GM12878 (cell line): ENCODE data around the gene MEIOSIN. TPM values are rescaled to one million over a fixed set of nuclear protein-coding genes. Genes with fewer than 3 reads are reported as not detected.

ENCODE experiments used
- ATAC-seq: fragments of 200-7000 bp; cut with Tn5 transposase; 3 replicates; pipeline ENCODE4 v1.9.1; 2020; ENCODE audit warnings: mild to moderate bottlenecking, moderate library complexity
- BruUV-seq: library from RNA; stranded (reverse); fragments of 400-500 nt; replicated peaks from 2 replicates; lab custom pipeline; 2021; lab: Mats Ljungman, UMichigan
- CTCF ChIA-PET: fragments of 300-600 bp; sonication (Branson Sonifier 250); formaldehyde crosslinking; extraction: SDS; loops from one replicate; lab custom pipeline; 2021; ENCODE audit warnings: inconsistent platforms; lab: Yijun Ruan, JAX
- POLR2A ChIA-PET: fragments of 350-600 bp; formaldehyde crosslinking; extraction: SDS; loops from one replicate; lab custom pipeline; 2021; ENCODE audit warnings: inconsistent platforms; lab: Charles Lee
- RAD21 ChIA-PET: fragments of 300-600 bp; sonication (Branson Sonifier 250); formaldehyde crosslinking; loops from one replicate; lab custom pipeline; 2023; ENCODE audit warnings: antibody characterized with exemption; ENCODE audit not compliant: unreplicated experiment; lab: Charles Lee
- SMC1A ChIA-PET: fragments of 300-600 bp; sonication (Branson Sonifier 250); formaldehyde crosslinking; loops from one replicate; lab custom pipeline; 2023; ENCODE audit not compliant: unreplicated experiment, uncharacterized antibody; lab: Charles Lee
- DNase-seq: peaks from one replicate; pipeline ENCODE4 v3.0.0-alpha.2; 2011; ENCODE audit warnings: low read depth, low spot score
- FAIRE-seq: peaks from 3 replicates; lab custom pipeline; 2011; peaks lifted over from hg19 to GRCh38; lab: Jason Lieb, UNC
- H2AFZ ChIP-seq: 2 replicates; pipeline ENCODE4 v1.6.0; 2011; ENCODE audit warnings: low read depth, low read length, control low read depth; ENCODE audit not compliant: control insufficient read depth
- H3K27ac ChIP-seq: 2 replicates; pipeline ENCODE4 v1.5.1; 2011; ENCODE audit warnings: control low read depth; ENCODE audit not compliant: control insufficient read depth, insufficient read depth
- H3K27me3 ChIP-seq, 2 experiments: replicated peaks in 1 of 2; 2 replicates each; pipeline versions ENCODE4 v1.6.0 to v1.6.1; 2011; ENCODE audit warnings: low read length in 1 of 2; ENCODE audit not compliant: control insufficient read depth in 2 of 2, insufficient read depth in 2 of 2
- H3K36me3 ChIP-seq, 2 experiments: 2 replicates each; pipeline ENCODE4 v1.5.1; 2011; ENCODE audit warnings: low read length in 1 of 2; ENCODE audit not compliant: control insufficient read depth in 2 of 2, insufficient read depth in 2 of 2
- H3K4me1 ChIP-seq: 2 replicates; pipeline ENCODE4 v1.6.1; 2011; ENCODE audit warnings: mild to moderate bottlenecking, low read length, moderate library complexity, mixed read lengths; ENCODE audit not compliant: control insufficient read depth, insufficient read depth
- H3K4me2 ChIP-seq: 2 replicates; pipeline ENCODE4 v1.6.0; 2011; ENCODE audit warnings: control low read depth; ENCODE audit not compliant: control insufficient read depth, insufficient read depth
- H3K4me3 ChIP-seq: fragments of 200-600 bp; sonication (generic); 2 replicates; pipeline ENCODE4 v1.5.1; 2016
- H3K79me2 ChIP-seq: 2 replicates; pipeline ENCODE4 v1.6.0; 2011; ENCODE audit warnings: low read length; ENCODE audit not compliant: control insufficient read depth, insufficient read depth
- H3K9ac ChIP-seq: 2 replicates; pipeline ENCODE4 v1.8.0; 2011; ENCODE audit warnings: low read length, control low read depth, mixed read lengths; ENCODE audit not compliant: control insufficient read depth, insufficient read depth
- H3K9me3 ChIP-seq: replicated peaks from 3 replicates; pipeline ENCODE4 v1.5.1; 2011; ENCODE audit warnings: mild to moderate bottlenecking, low read length; ENCODE audit not compliant: control insufficient read depth, insufficient read depth
- H4K20me1 ChIP-seq: 2 replicates; pipeline ENCODE4 v1.6.0; 2011; ENCODE audit not compliant: control insufficient read depth, insufficient read depth
- CBX3 ChIP-seq: fragments of 200-600 bp; sonication (generic); IDR thresholded peaks from 2 replicates; pipeline ENCODE4 v1.6.1; 2016; ENCODE audit warnings: low read depth, borderline replicate concordance
- CUX1 ChIP-seq: IDR thresholded peaks from 2 replicates; pipeline ENCODE4 v1.6.1; 2012; ENCODE audit warnings: improper control_type of control experiment, low read depth, low read length; ENCODE audit not compliant: insufficient replicate concordance
- POLR2A ChIP-seq: IDR thresholded peaks from 2 replicates; pipeline ENCODE4 v1.6.1; 2011; ENCODE audit warnings: low read depth, mild to moderate bottlenecking, low read length
- RBBP5 ChIP-seq: fragments of 200-600 bp; sonication (generic); conservative IDR thresholded peaks from 2 replicates; pipeline ENCODE4 v1.6.1; 2016
- REST ChIP-seq: IDR thresholded peaks from 2 replicates; pipeline ENCODE4 v1.6.1; 2012; ENCODE audit warnings: mild to moderate bottlenecking, low read depth, low read length
- WGBS: methylation state at CpG from one replicate; pipeline ENCODE4 v1.1.6; 2016; ENCODE audit warnings: low lambda C conversion rate; ENCODE audit not compliant: insufficient replicate concordance, insufficient coverage; ENCODE audit errors: missing lambda C conversion rate; 5-methylcytosine and 5-hydroxymethylcytosine counted together
- in situ Hi-C: fragments of 300-500 bp; cut with MboI; formaldehyde crosslinking; loops from 9 replicates; pipeline ENCODE4 v1.14.3; 2018; ENCODE audit warnings: mixed read lengths
- intact Hi-C: fragments of 100-400 bp; cut with micrococcal nuclease; formaldehyde crosslinking; loops from one replicate; pipeline ENCODE4 v1.14.2; 2022; ENCODE audit not compliant: unreplicated experiment
- polyA plus RNA-seq, 11 experiments: library from polyadenylated mRNA; depleted of rRNA in 4 of 11; unstranded in 6 of 11; stranded (reverse) in 5 of 11; fragments of >200 nt; fragmentation: Nextera tagmentation in 4 of 11; fragmentation: Illumina TruSeq in 1 of 11; extraction: Ambion mirVana in 4 of 11; extraction: Trizol in 1 of 11; gene quantifications; 1 replicate in 1 of 11; 2 replicates in 10 of 11; pipeline versions ENCODE4 v1.2.1 to v1.2.3, GENCODE V29; 2011 to 2016; ENCODE audit warnings: inconsistent platforms in 2 of 11, missing spikeins in 2 of 11, low read depth in 1 of 11
- total RNA-seq, 4 experiments: library from RNA; depleted of rRNA in 3 of 4; stranded (reverse); fragments of >200 nt in 3 of 4; fragmentation: Illumina TruSeq in 1 of 4; extraction: Trizol in 1 of 4; gene quantifications; 2 replicates each; pipeline versions ENCODE4 v1.2.1 to v1.2.3, GENCODE V29; 2013 to 2021
- TF ChIP-seq, protein P1 (sequence below): fragments of 450-650 bp; IDR thresholded peaks from 2 replicates; pipeline ENCODE4 v1.6.1; 2017; ENCODE audit warnings: mild to moderate bottlenecking, moderate library complexity

MEIOSIN gene
- total and polyA plus RNA-seq, 10 of the 15 experiments (the other 5 are each of a cell fraction or from before 2014, with no cell fraction given) = 0.05 to 0.66 (median 0.14) TPM; not detected in 4

DNA sequence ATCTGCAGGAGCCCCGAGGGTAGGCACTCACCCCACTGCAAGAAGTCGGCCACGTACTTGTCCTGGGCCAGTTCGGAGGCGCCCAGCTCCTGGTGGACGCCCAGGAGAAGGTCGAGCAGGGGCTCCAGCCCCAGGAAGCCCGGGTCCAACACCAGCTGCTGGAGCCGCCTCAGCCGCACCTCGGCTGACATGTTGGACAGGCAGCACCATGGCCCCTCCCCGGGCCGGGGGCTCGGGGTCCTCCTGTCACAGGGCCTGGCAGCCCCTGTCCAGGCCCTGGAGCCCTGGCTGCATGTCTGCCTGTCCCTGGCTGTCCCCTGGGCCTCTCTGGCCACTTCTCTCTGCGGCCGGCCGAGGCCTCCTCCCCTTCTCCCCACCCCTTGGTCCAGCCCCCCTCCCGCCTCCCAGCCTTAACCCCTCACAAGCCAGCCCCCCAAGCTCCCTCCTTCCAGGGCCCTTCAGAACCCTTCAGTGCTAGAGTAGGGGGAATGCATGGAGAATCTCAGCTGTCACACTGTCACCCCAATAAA, 49.0 kb downstream of the MEIOSIN start, which contains the start of gene DMPK:
TSS of gene DMPK (minus strand) at position 329 of the 530 bp plus-strand sequence. CDS start at position 191, 138 bp downstream.
- WGBS = 63% methylated on average over 14 of the region's 18 CpGs
- Histone ChIP-seq H3K4me3 (no peak within 1 kb of the TSS), H3K79me2 (no peaks in the 10 kb centered on the region), H3K9me3 (no peaks in the 10 kb centered on the region), H3K27ac (no peak within 1 kb of the TSS), H3K36me3 (peaks cover 0 to 2% of the 10 kb centered on the region in 2 experiments; a peak in 1 of 4 replicates), H3K4me2 (no peak within 1 kb of the TSS), H3K9ac (no peak within 1 kb of the TSS), H3K4me1 (peaks cover 11% of the 10 kb centered on the region), H4K20me1 (no peaks in the 10 kb centered on the region), H3K27me3 (no peaks in the 10 kb centered on the region), H2AFZ (no peak within 1 kb of the TSS)
- RAD21 ChIA-PET = interaction anchor here (1.8 kb wide), 1 partner anchor 89 kb away, joined by 3 read pairs; the partner anchor contains the start of gene QPCTL
- POLR2A ChIA-PET = interaction anchor here (0.5 to 0.6 kb wide), 3 partner anchors 67 to 252 kb away, joined by 3 read pairs; no protein-coding TSS in a partner anchor
- in situ Hi-C loops (no loop called here), intact Hi-C loops (no loop called here)
- no TSS peak for BruUV-seq
- SMC1A ChIA-PET = no interaction called here
- no peak for DNase-seq
- no peak for FAIRE-seq
- no peak for ATAC-seq
- CTCF ChIA-PET = interaction anchor here (0.6 to 1.3 kb wide), 2 partner anchors 12 kb away, joined by 3 to 4 read pairs; no protein-coding TSS in a partner anchor
- 0 out of 2 replicates have a peak, but pooled peaks have one; percentile 13 for TF ChIP-seq POLR2A
- no peak for TF ChIP-seq CBX3
- TF ChIP-seq, protein P1, sequence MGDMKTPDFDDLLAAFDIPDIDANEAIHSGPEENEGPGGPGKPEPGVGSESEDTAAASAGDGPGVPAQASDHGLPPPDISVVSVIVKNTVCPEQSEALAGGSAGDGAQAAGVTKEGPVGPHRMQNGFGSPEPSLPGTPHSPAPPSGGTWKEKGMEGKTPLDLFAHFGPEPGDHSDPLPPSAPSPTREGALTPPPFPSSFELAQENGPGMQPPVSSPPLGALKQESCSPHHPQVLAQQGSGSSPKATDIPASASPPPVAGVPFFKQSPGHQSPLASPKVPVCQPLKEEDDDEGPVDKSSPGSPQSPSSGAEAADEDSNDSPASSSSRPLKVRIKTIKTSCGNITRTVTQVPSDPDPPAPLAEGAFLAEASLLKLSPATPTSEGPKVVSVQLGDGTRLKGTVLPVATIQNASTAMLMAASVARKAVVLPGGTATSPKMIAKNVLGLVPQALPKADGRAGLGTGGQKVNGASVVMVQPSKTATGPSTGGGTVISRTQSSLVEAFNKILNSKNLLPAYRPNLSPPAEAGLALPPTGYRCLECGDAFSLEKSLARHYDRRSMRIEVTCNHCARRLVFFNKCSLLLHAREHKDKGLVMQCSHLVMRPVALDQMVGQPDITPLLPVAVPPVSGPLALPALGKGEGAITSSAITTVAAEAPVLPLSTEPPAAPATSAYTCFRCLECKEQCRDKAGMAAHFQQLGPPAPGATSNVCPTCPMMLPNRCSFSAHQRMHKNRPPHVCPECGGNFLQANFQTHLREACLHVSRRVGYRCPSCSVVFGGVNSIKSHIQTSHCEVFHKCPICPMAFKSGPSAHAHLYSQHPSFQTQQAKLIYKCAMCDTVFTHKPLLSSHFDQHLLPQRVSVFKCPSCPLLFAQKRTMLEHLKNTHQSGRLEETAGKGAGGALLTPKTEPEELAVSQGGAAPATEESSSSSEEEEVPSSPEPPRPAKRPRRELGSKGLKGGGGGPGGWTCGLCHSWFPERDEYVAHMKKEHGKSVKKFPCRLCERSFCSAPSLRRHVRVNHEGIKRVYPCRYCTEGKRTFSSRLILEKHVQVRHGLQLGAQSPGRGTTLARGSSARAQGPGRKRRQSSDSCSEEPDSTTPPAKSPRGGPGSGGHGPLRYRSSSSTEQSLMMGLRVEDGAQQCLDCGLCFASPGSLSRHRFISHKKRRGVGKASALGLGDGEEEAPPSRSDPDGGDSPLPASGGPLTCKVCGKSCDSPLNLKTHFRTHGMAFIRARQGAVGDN = no peak
- TF ChIP-seq REST = no peak
- TF ChIP-seq RBBP5 = no peak
- no peak for TF ChIP-seq CUX1
